ES-I3 (cell line): ENCODE measurements around the gene KIF16B.
"Not testable (repeated sequence)": the region's sequence is repeated elsewhere in the genome, so short reads cannot be mapped to it uniquely, and the experiment has no call there.

Source experiments
- H3K36me3 ChIP-seq: 2 replicates; pipeline ENCODE4 v1.6.1; 2013; ENCODE audit warnings: mild to moderate bottlenecking, low read length, control low read depth, moderate library complexity; ENCODE audit not compliant: insufficient read depth
- H3K4me1 ChIP-seq: 2 replicates; pipeline ENCODE4 v1.6.1; 2013; ENCODE audit warnings: mild to moderate bottlenecking, control low read depth, low read length; ENCODE audit not compliant: insufficient read depth
- H3K9ac ChIP-seq: 2 replicates; pipeline ENCODE4 v1.6.1; 2013; ENCODE audit warnings: low read depth, mild to moderate bottlenecking, low read length, moderate library complexity
- H3K9me3 ChIP-seq: 2 replicates; pipeline ENCODE4 v1.6.1; 2013; ENCODE audit warnings: mild to moderate bottlenecking, low read length, moderate library complexity; ENCODE audit not compliant: control insufficient read depth, insufficient read depth

KIF16B gene

GRCh38 chr20:16535277-16535676 lies 38.0 kb downstream of the KIF16B start:
- Histone ChIP-seq H3K36me3 (no peaks in the 10 kb centered on the region), H3K9ac (no peak overlapping the region), H3K9me3 (no peaks in the 10 kb centered on the region), H3K4me1 (no peaks in the 10 kb centered on the region; the same call in 1 of the 2 replicates)

GRCh38 chr20:16533502-16533901 lies 39.7 kb downstream of the KIF16B start:
- H3K36me3 ChIP-seq: no peaks in the 10 kb centered on the region
- no peaks in the 10 kb centered on the region for H3K9me3 ChIP-seq
- no peak overlapping the region for H3K9ac ChIP-seq
- H3K4me1 ChIP-seq: peaks cover 4% of the 10 kb centered on the region; the same call in 1 of the 2 replicates

- no peaks in the 10 kb centered on the region for H3K9me3 ChIP-seq
- no peak overlapping the region for H3K9ac ChIP-seq
- H3K36me3 ChIP-seq: no peaks in the 10 kb centered on the region
- H3K4me1 ChIP-seq: peaks cover 16% of the 10 kb centered on the region
Observed at GRCh38 chr20:16531485-16531884, 41.8 kb downstream of the KIF16B start.

GRCh38 chr20:16530201-16530681 lies 43.0 kb downstream of the KIF16B start:
- no peaks in the 10 kb centered on the region for H3K9me3 ChIP-seq
- no peak overlapping the region for H3K9ac ChIP-seq
- no peaks in the 10 kb centered on the region for H3K36me3 ChIP-seq
- peaks cover 24% of the 10 kb centered on the region for H3K4me1 ChIP-seq

- Histone ChIP-seq H3K36me3 (no peaks in the 10 kb centered on the region), H3K9ac (no peak overlapping the region), H3K4me1 (peaks cover 24% of the 10 kb centered on the region), H3K9me3 (no peaks in the 10 kb centered on the region)
Observed at GRCh38 chr20:16528078-16528477, 45.2 kb downstream of the KIF16B start.

GRCh38 chr20:16527438-16527837 lies 45.8 kb downstream of the KIF16B start:
- Histone ChIP-seq H3K36me3 (no peaks in the 10 kb centered on the region), H3K4me1 (peaks cover 24% of the 10 kb centered on the region), H3K9me3 (no peaks in the 10 kb centered on the region), H3K9ac (no peak overlapping the region)

- Histone ChIP-seq H3K36me3 (no peaks in the 10 kb centered on the region), H3K4me1 (peaks cover 24% of the 10 kb centered on the region), H3K9ac (no peak overlapping the region), H3K9me3 (no peaks in the 10 kb centered on the region)
Observed at GRCh38 chr20:16526433-16527380, 46.5 kb downstream of the KIF16B start.

GRCh38 chr20:16522651-16523050 lies 50.6 kb downstream of the KIF16B start:
- H3K36me3 ChIP-seq, H3K9me3 ChIP-seq, H3K9ac ChIP-seq: not testable (repeated sequence)
- H3K4me1 ChIP-seq: peaks cover 16% of the 10 kb centered on the region

- Histone ChIP-seq H3K36me3 (no peaks in the 10 kb centered on the region), H3K9me3 (no peaks in the 10 kb centered on the region), H3K4me1 (no peaks in the 10 kb centered on the region), H3K9ac (no peak overlapping the region)
Observed at GRCh38 chr20:16520154-16520553, 53.1 kb downstream of the KIF16B start.

GRCh38 chr20:16519673-16520072 lies 53.6 kb downstream of the KIF16B start:
- H3K9me3 ChIP-seq, H3K36me3 ChIP-seq, H3K4me1 ChIP-seq, H3K9ac ChIP-seq: not testable (repeated sequence)

- no peaks in the 10 kb centered on the region for H3K4me1 ChIP-seq
- H3K9me3 ChIP-seq: no peaks in the 10 kb centered on the region
- H3K36me3 ChIP-seq: no peaks in the 10 kb centered on the region
- no peak overlapping the region for H3K9ac ChIP-seq
Observed at GRCh38 chr20:16518784-16519084, 54.5 kb downstream of the KIF16B start.

- H3K9ac ChIP-seq: no peak overlapping the region
- no peaks in the 10 kb centered on the region for H3K4me1 ChIP-seq
- no peaks in the 10 kb centered on the region for H3K9me3 ChIP-seq
- H3K36me3 ChIP-seq: no peaks in the 10 kb centered on the region
Observed at GRCh38 chr20:16517946-16518783, 55.1 kb downstream of the KIF16B start.

- H3K4me1 ChIP-seq: no peaks in the 10 kb centered on the region
Observed at GRCh38 chr20:16516794-16517193, 56.5 kb downstream of the KIF16B start.

GRCh38 chr20:16515046-16515445 lies 58.2 kb downstream of the KIF16B start:
- Histone ChIP-seq H3K36me3 (no peaks in the 10 kb centered on the region; the same call in 1 of the 2 replicates), H3K4me1 (no peaks in the 10 kb centered on the region), H3K9me3 (no peaks in the 10 kb centered on the region), H3K9ac (no peak overlapping the region)

More at GRCh38 chr20:16516794-16517193, 56.5 kb downstream of the KIF16B start:
- Histone ChIP-seq H3K36me3 (no peaks in the 10 kb centered on the region; the same call in 1 of the 2 replicates), H3K9me3 (no peaks in the 10 kb centered on the region), H3K9ac (no peak overlapping the region)
